Esophagus muscularis mucosa (tissue), 4 donors: ENCODE data around the gene ADCYAP1R1. TPM values are rescaled to one million over a fixed set of nuclear protein-coding genes. Genes with fewer than 3 reads are reported as not detected.

Experiments
- DNase-seq: peaks from one replicate; pipeline ENCODE4 v3.0.0-alpha.2; 2017; ENCODE audit errors: extremely low spot score
- H3K27ac ChIP-seq, 4 donors: fragments of 200-600 bp; sonication (generic); replicated peaks in 1 of 4; 1 replicate in 3 of 4; 2 replicates in 1 of 4; pipeline ENCODE4 v1.5.1; 2016 to 2019; ENCODE audit warnings: mild to moderate bottlenecking in 1 of 4
- H3K27me3 ChIP-seq, 4 donors: fragments of 200-600 bp; sonication (generic); one replicate each; pipeline versions ENCODE4 v1.5.1 to v1.6.0; 2016 to 2019
- H3K36me3 ChIP-seq, 4 donors: fragments of 200-600 bp; sonication (generic); one replicate each; pipeline ENCODE4 v1.5.1; 2016 to 2019
- H3K4me1 ChIP-seq, 4 donors: fragments of 200-600 bp; sonication (generic); one replicate each; pipeline ENCODE4 v1.5.1; 2016 to 2019
- H3K4me3 ChIP-seq, 4 donors: fragments of 200-600 bp; sonication (generic); 1 replicate in 2 of 4; 2 replicates in 2 of 4; pipeline ENCODE4 v1.5.1; 2016 to 2019; ENCODE audit warnings: mild to moderate bottlenecking in 4 of 4, moderate library complexity in 1 of 4
- H3K9me3 ChIP-seq, 4 donors: fragments of 200-600 bp; sonication (generic); 1 replicate in 3 of 4; 2 replicates in 1 of 4; pipeline ENCODE4 v1.5.1; 2016 to 2019
- CTCF ChIP-seq, 3 experiments: fragments of 200-600 bp in 2 of 3; fragments of 450-650 bp in 1 of 3; sonication (generic) in 2 of 3; IDR thresholded peaks; one replicate each; pipeline ENCODE4 v1.5.1; 2017 to 2019; ENCODE audit warnings: antibody characterized with exemption in 3 of 3, mild to moderate bottlenecking in 2 of 3, moderate library complexity in 1 of 3
- EP300 ChIP-seq: sonication (generic); formaldehyde crosslinking; IDR thresholded peaks from one replicate; pipeline ENCODE4 v1.6.1; 2017; ENCODE audit warnings: antibody characterized with exemption
- POLR2A ChIP-seq: fragments of 450-650 bp; IDR thresholded peaks from one replicate; pipeline ENCODE4 v1.6.1; 2017; ENCODE audit warnings: antibody characterized with exemption, moderate library complexity, mild to moderate bottlenecking, low read depth
- POLR2AphosphoS5 ChIP-seq, 2 donors: sonication (generic); formaldehyde crosslinking; IDR thresholded peaks; one replicate each; pipeline ENCODE4 v1.6.1; 2017; ENCODE audit warnings: antibody characterized with exemption in 2 of 2
- WGBS: methylation state at CpG from one replicate; pipeline ENCODE4 v1.1.5; 2018; 5-methylcytosine and 5-hydroxymethylcytosine counted together
- intact Hi-C: fragments of 100-400 bp; cut with DNase I; formaldehyde crosslinking; loops from one replicate; pipeline ENCODE4 v1.15.1; 2023
- total RNA-seq, 4 donors: library from RNA; depleted of rRNA; stranded (reverse); fragments of >200 nt; gene quantifications; one replicate each; pipeline versions ENCODE4 v1.1.0 to v1.2.1, GENCODE V29; 2016

Gene ADCYAP1R1
- total RNA-seq, 4 donors from 2014 or later: 10.2 to 35.3 (median 25.7) TPM

- no peaks in the 10 kb centered on the region for H3K4me1 ChIP-seq
- H3K36me3 ChIP-seq: no peaks in the 10 kb centered on the region
- no peak overlapping the region for H3K4me3 ChIP-seq
- intact Hi-C loops: no loop called here
- no peak overlapping the region for H3K27ac ChIP-seq
- H3K9me3 ChIP-seq: no peaks in the 10 kb centered on the region
- DNase-seq: peak; percentile 83
- no peak for TF ChIP-seq CTCF (IDR thresholded peaks at IDR 0.05)
- no peak for TF ChIP-seq EP300
- no peak for TF ChIP-seq POLR2A
- no peak for TF ChIP-seq POLR2AphosphoS5 (IDR thresholded peaks at IDR 0.05)
- H3K27me3 ChIP-seq: no peaks in the 10 kb centered on the region
Measured at GRCh38 chr7:31111109-31111451, 59.0 kb downstream of the ADCYAP1R1 start.

GRCh38 chr7:31113660-31114059 lies 61.6 kb downstream of the ADCYAP1R1 start:
- 38% methylated on average over 1 of the region's 1 CpG for WGBS

GRCh38 chr7:31114593-31115343 lies 62.7 kb downstream of the ADCYAP1R1 start:
- intact Hi-C loops: no loop called here
- H3K9me3 ChIP-seq: no peaks in the 10 kb centered on the region
- DNase-seq: peak; percentile 72
- 100% methylated on average over 1 of the region's 1 CpG for WGBS
- TF ChIP-seq POLR2A (no peak), EP300 (no peak), POLR2AphosphoS5 (IDR thresholded peaks at IDR 0.05) (no peak), CTCF (IDR thresholded peaks at IDR 0.05) (no peak)
- no peaks in the 10 kb centered on the region for H3K36me3 ChIP-seq
- no peak overlapping the region for H3K4me3 ChIP-seq
- no peaks in the 10 kb centered on the region for H3K4me1 ChIP-seq
- H3K27ac ChIP-seq: no peak overlapping the region
- H3K27me3 ChIP-seq: no peaks in the 10 kb centered on the region

More at GRCh38 chr7:31113660-31114059, 61.6 kb downstream of the ADCYAP1R1 start:
- TF ChIP-seq POLR2AphosphoS5 (IDR thresholded peaks at IDR 0.05): no peak
- TF ChIP-seq CTCF (IDR thresholded peaks at IDR 0.05): no peak
- no peak for TF ChIP-seq EP300
- TF ChIP-seq POLR2A: no peak
- DNase-seq: peak; percentile 57
- Histone ChIP-seq H3K27me3 (no peaks in the 10 kb centered on the region), H3K27ac (no peak overlapping the region), H3K9me3 (no peaks in the 10 kb centered on the region), H3K4me1 (no peaks in the 10 kb centered on the region), H3K36me3 (no peaks in the 10 kb centered on the region), H3K4me3 (no peak overlapping the region)
- intact Hi-C loops: no loop called here

- H3K9me3 ChIP-seq: no peaks in the 10 kb centered on the region
- H3K36me3 ChIP-seq: no peaks in the 10 kb centered on the region
- TF ChIP-seq CTCF (IDR thresholded peaks at IDR 0.05): no peak
- no peak for TF ChIP-seq POLR2A
- TF ChIP-seq POLR2AphosphoS5 (IDR thresholded peaks at IDR 0.05): no peak
- TF ChIP-seq EP300: no peak
- peak; percentile 64 for DNase-seq
- H3K27me3 ChIP-seq: no peaks in the 10 kb centered on the region
- H3K4me1 ChIP-seq: peaks cover 0 to under 1% (median 0%) of the 10 kb centered on the region in 4 donors
- no peak overlapping the region for H3K4me3 ChIP-seq
- intact Hi-C loops: no loop called here
- WGBS: 54% methylated on average over 3 of the region's 3 CpGs
- no peak overlapping the region for H3K27ac ChIP-seq
Measured at GRCh38 chr7:31116615-31117014, 64.5 kb downstream of the ADCYAP1R1 start.

GRCh38 chr7:31119249-31119648 lies 67.1 kb downstream of the ADCYAP1R1 start:
- Histone ChIP-seq H3K36me3 (no peaks in the 10 kb centered on the region), H3K27me3 (no peaks in the 10 kb centered on the region), H3K27ac (no peak overlapping the region), H3K4me3 (no peak overlapping the region), H3K4me1 (peaks cover 0 to 14% (median 12%) of the 10 kb centered on the region in 4 donors), H3K9me3 (no peaks in the 10 kb centered on the region)
- no peak for DNase-seq
- TF ChIP-seq POLR2AphosphoS5 (IDR thresholded peaks at IDR 0.05) (no peak), EP300 (no peak), POLR2A (no peak), CTCF (IDR thresholded peaks at IDR 0.05) (no peak)
- intact Hi-C loops: no loop called here
- WGBS: 91% methylated on average over 4 of the region's 4 CpGs
